ENCODE results near the gene LRRC71. TPM values are rescaled to one million over a fixed set of nuclear protein-coding genes. Genes with fewer than 3 reads are reported as not detected.

LRRC71 gene
- total and polyA plus RNA-seq, 2 experiments from 2014 or later: 0.24 TPM; not detected in 1

DNA sequence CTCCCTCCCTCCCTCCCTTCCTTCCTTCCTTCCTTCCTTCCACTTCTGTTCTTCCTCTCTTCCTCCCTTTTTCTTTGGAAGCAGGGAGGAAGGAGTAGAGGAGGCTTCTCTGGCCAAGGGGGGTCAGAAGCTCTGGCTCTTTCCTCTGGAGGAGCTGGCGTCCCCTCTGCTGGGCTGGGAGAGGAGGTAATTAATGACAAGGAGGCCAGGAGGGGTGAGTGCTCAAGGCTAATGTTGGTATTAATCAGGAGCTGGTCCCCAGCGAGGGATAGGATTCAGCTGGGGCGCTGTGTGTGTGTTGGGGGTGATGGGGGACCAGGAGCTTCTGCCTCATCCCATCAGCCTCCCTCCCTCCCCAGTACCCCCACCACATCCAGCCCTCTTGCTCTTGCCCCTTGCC lies 33.1 kb upstream of the LRRC71 start:
- no peak overlapping the region for H2AFZ ChIP-seq
- no peaks in the 10 kb centered on the region for H3K79me2 ChIP-seq (replicated peaks; ENCODE audit: insufficient read depth)
- H3K4me1 Mint-ChIP-seq: peaks cover 52% of the 10 kb centered on the region
- H3K4me3 ChIP-seq: peak overlapping the region; percentile 45
- H3K27me3 Mint-ChIP-seq (ENCODE audit: insufficient read depth, low read depth, poor library complexity): peaks cover 46% of the 10 kb centered on the region
- peaks cover 20% of the 10 kb centered on the region; the same call in 1 of the 2 replicates for H3K4me1 ChIP-seq (ENCODE audit: insufficient read depth)
- H4K20me1 ChIP-seq (replicated peaks; ENCODE audit: insufficient read depth): no peaks in the 10 kb centered on the region
- H3K9me2 ChIP-seq (ENCODE audit: insufficient read depth): no peaks in the 10 kb centered on the region
- H3K36me3 Mint-ChIP-seq (ENCODE audit: low read depth): no peaks in the 10 kb centered on the region; the same call in 2 of the 3 replicates
- H3F3A ChIP-seq (replicated peaks; ENCODE audit: low read depth): no peaks in the 10 kb centered on the region
- H3K27ac Mint-ChIP-seq: no peak overlapping the region
- H3K27me3 ChIP-seq (ENCODE audit: insufficient read depth): peaks cover 61% of the 10 kb centered on the region
- H3K9me3 Mint-ChIP-seq: no peaks in the 10 kb centered on the region
- no peak for TF ChIP-seq POLR2AphosphoS5 (IDR thresholded peaks at IDR 0.05; ENCODE audit: low read depth)
- TF ChIP-seq CREB1 (CRISPR knock-in tag; IDR thresholded peaks at IDR 0.05; ENCODE audit: low read depth): no peak
- no peak for TF ChIP-seq STAT1 (IDR thresholded peaks at IDR 0.05; ENCODE audit: unreplicated experiment)
- TF ChIP-seq, protein P1, sequence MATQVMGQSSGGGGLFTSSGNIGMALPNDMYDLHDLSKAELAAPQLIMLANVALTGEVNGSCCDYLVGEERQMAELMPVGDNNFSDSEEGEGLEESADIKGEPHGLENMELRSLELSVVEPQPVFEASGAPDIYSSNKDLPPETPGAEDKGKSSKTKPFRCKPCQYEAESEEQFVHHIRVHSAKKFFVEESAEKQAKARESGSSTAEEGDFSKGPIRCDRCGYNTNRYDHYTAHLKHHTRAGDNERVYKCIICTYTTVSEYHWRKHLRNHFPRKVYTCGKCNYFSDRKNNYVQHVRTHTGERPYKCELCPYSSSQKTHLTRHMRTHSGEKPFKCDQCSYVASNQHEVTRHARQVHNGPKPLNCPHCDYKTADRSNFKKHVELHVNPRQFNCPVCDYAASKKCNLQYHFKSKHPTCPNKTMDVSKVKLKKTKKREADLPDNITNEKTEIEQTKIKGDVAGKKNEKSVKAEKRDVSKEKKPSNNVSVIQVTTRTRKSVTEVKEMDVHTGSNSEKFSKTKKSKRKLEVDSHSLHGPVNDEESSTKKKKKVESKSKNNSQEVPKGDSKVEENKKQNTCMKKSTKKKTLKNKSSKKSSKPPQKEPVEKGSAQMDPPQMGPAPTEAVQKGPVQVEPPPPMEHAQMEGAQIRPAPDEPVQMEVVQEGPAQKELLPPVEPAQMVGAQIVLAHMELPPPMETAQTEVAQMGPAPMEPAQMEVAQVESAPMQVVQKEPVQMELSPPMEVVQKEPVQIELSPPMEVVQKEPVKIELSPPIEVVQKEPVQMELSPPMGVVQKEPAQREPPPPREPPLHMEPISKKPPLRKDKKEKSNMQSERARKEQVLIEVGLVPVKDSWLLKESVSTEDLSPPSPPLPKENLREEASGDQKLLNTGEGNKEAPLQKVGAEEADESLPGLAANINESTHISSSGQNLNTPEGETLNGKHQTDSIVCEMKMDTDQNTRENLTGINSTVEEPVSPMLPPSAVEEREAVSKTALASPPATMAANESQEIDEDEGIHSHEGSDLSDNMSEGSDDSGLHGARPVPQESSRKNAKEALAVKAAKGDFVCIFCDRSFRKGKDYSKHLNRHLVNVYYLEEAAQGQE (IDR thresholded peaks at IDR 0.05; ENCODE audit: unreplicated experiment): no peak
- TF ChIP-seq JUNB (IDR thresholded peaks at IDR 0.05; ENCODE audit: unreplicated experiment): no peak
- TF ChIP-seq, protein P2, sequence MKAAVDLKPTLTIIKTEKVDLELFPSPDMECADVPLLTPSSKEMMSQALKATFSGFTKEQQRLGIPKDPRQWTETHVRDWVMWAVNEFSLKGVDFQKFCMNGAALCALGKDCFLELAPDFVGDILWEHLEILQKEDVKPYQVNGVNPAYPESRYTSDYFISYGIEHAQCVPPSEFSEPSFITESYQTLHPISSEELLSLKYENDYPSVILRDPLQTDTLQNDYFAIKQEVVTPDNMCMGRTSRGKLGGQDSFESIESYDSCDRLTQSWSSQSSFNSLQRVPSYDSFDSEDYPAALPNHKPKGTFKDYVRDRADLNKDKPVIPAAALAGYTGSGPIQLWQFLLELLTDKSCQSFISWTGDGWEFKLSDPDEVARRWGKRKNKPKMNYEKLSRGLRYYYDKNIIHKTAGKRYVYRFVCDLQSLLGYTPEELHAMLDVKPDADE (IDR thresholded peaks at IDR 0.05): no peak
- no peak for TF ChIP-seq ZNF331 (CRISPR knock-in tag; IDR thresholded peaks at IDR 0.05; ENCODE audit: low read depth)
- TF ChIP-seq, protein P3, sequence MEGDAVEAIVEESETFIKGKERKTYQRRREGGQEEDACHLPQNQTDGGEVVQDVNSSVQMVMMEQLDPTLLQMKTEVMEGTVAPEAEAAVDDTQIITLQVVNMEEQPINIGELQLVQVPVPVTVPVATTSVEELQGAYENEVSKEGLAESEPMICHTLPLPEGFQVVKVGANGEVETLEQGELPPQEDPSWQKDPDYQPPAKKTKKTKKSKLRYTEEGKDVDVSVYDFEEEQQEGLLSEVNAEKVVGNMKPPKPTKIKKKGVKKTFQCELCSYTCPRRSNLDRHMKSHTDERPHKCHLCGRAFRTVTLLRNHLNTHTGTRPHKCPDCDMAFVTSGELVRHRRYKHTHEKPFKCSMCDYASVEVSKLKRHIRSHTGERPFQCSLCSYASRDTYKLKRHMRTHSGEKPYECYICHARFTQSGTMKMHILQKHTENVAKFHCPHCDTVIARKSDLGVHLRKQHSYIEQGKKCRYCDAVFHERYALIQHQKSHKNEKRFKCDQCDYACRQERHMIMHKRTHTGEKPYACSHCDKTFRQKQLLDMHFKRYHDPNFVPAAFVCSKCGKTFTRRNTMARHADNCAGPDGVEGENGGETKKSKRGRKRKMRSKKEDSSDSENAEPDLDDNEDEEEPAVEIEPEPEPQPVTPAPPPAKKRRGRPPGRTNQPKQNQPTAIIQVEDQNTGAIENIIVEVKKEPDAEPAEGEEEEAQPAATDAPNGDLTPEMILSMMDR (conservative IDR thresholded peaks at IDR 0.05; ENCODE audit: low read depth in 2 of 2): no peak
- TF ChIP-seq, protein P4, sequence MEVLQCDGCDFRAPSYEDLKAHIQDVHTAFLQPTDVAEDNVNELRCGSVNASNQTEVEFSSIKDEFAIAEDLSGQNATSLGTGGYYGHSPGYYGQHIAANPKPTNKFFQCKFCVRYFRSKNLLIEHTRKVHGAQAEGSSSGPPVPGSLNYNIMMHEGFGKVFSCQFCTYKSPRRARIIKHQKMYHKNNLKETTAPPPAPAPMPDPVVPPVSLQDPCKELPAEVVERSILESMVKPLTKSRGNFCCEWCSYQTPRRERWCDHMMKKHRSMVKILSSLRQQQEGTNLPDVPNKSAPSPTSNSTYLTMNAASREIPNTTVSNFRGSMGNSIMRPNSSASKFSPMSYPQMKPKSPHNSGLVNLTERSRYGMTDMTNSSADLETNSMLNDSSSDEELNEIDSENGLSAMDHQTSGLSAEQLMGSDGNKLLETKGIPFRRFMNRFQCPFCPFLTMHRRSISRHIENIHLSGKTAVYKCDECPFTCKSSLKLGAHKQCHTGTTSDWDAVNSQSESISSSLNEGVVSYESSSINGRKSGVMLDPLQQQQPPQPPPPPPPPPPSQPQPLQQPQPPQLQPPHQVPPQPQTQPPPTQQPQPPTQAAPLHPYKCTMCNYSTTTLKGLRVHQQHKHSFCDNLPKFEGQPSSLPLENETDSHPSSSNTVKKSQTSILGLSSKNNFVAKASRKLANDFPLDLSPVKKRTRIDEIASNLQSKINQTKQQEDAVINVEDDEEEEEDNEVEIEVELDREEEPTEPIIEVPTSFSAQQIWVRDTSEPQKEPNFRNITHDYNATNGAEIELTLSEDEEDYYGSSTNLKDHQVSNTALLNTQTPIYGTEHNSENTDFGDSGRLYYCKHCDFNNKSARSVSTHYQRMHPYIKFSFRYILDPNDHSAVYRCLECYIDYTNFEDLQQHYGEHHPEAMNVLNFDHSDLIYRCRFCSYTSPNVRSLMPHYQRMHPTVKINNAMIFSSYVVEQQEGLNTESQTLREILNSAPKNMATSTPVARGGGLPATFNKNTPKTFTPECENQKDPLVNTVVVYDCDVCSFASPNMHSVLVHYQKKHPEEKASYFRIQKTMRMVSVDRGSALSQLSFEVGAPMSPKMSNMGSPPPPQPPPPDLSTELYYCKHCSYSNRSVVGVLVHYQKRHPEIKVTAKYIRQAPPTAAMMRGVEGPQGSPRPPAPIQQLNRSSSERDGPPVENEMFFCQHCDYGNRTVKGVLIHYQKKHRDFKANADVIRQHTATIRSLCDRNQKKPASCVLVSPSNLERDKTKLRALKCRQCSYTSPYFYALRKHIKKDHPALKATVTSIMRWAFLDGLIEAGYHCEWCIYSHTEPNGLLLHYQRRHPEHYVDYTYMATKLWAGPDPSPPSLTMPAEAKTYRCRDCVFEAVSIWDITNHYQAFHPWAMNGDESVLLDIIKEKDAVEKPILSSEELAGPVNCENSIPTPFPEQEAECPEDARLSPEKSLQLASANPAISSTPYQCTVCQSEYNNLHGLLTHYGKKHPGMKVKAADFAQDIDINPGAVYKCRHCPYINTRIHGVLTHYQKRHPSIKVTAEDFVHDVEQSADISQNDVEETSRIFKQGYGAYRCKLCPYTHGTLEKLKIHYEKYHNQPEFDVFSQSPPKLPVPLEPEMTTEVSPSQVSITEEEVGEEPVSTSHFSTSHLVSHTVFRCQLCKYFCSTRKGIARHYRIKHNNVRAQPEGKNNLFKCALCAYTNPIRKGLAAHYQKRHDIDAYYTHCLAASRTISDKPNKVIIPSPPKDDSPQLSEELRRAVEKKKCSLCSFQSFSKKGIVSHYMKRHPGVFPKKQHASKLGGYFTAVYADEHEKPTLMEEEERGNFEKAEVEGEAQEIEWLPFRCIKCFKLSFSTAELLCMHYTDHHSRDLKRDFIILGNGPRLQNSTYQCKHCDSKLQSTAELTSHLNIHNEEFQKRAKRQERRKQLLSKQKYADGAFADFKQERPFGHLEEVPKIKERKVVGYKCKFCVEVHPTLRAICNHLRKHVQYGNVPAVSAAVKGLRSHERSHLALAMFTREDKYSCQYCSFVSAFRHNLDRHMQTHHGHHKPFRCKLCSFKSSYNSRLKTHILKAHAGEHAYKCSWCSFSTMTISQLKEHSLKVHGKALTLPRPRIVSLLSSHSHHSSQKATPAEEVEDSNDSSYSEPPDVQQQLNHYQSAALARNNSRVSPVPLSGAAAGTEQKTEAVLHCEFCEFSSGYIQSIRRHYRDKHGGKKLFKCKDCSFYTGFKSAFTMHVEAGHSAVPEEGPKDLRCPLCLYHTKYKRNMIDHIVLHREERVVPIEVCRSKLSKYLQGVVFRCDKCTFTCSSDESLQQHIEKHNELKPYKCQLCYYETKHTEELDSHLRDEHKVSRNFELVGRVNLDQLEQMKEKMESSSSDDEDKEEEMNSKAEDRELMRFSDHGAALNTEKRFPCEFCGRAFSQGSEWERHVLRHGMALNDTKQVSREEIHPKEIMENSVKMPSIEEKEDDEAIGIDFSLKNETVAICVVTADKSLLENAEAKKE (CRISPR knock-in tag; IDR thresholded peaks at IDR 0.05): no peak
- TF ChIP-seq ZNF114 (CRISPR knock-in tag; IDR thresholded peaks at IDR 0.05): no peak
- no peak for TF ChIP-seq EZH2phosphoT487 (IDR thresholded peaks at IDR 0.05; ENCODE audit: unreplicated experiment)
- no peak for TF ChIP-seq EZH2 (IDR thresholded peaks at IDR 0.05; ENCODE audit: low read depth, unreplicated experiment)
- no peak for TF ChIP-seq NANOG (IDR thresholded peaks at IDR 0.05; ENCODE audit: borderline replicate concordance)
- H3K27ac ChIP-seq (ENCODE audit: low read depth): no peak overlapping the region
- H3K4me3 Mint-ChIP-seq: peak overlapping the region; percentile 54
- no peaks in the 10 kb centered on the region for H3K36me3 ChIP-seq (ENCODE audit: insufficient read depth)
- H3K4me2 ChIP-seq: peak overlapping the region; percentile 75
- DNase-seq (ENCODE audit: low spot score): no peak
- no peak for ATAC-seq

All from GM23338 (cell line).